T-helper 2 cell (primary cell): ENCODE results near the gene SULT1A3.
"Not testable (repeated sequence)": the region's sequence is repeated elsewhere in the genome, so short reads cannot be mapped to it uniquely, and the experiment has no call there.

Experiments used
- DNase-seq, 5 experiments: peaks; one replicate each; pipeline versions ENCODE4 v3.0.0 to v3.0.0-alpha.2; 2012 to 2022

Gene SULT1A3

DNA sequence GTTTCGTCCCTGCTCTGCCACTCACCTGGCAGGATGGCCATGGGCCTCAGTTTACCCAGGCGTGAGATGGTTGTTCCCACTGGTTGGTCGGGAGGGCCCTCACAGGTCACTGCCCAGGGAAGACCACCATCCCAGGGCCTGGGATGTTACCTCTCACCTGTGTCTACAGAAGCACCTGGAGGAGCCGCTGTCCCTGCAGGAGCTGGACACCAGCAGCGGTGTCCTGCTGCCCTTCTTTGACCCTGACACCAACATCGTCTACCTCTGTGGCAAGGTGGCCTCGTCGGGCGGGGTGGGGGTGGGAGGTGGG is 11.5 kb upstream of the SULT1A3 start:
- DNase-seq, result no peak

DNA sequence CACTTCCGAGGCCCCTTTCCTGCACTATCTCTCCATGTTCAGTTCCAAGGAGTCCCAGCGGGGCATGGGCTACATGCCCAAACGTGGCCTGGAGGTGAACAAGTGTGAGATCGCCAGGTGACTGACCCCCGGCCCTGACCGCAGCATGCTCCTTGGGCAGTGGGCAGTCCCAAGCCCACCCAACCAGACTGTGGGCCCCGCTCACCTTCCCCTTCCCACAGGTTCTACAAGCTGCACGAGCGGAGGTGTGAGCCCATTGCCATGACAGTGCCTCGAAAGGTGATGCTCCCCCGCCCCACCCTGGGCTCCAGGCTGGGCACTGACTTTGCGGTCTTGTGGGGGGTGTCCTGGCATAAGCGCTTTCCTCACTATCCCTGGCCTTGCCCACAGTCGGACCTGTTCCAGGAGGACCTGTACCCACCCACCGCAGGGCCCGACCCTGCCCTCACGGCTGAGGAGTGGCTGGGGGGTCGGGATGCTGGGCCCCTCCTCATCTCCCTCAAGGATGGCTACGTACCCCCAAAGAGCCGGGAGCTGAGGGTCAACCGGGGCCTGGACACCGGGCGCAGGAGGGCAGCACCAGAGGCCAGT is 11.0 kb upstream of the SULT1A3 start:
- DNase-seq, result peak in 1 of 5 experiments; percentile 8

DNA sequence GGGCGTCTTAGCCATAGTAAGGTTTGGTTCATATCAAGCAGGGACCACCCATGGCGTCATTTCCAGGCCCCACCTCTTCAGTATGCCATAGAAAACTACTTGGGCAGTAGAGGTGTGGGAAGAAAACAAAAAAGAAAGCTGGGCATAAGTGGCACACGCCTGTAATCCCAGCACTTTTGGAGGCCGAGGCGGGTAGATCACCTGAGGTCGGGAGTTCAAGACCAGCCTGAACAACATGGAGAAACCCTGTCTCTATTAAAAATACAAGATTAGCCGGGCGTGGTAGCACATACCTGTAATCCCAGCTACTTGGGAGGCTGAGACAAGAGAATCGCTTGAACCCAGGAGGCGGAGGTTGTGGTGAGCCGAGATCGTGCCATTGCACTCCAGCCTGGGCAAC is 7.9 kb upstream of the SULT1A3 start:
- not testable (repeated sequence) for DNase-seq

DNA sequence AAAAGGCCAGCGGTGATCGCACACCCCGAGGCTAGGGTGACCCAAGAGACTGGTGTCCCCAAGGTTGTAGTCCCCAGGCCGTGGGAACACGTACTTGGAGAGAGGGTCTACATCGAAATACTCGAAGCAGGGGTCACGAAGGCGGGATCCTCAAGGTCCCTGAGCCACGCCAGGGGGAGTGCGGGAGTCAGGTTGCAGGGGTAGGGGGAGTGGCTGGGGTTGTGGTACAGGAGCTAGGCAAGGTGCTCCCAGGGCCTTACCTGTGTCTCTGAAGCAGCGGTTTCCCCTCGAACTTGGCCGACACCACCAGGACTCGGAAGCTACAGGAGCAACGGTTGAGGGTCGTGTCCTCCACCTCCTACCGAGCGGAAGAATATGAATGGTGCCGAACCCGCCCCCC is 6.0 kb upstream of the SULT1A3 start:
- not testable (repeated sequence) for DNase-seq

DNA sequence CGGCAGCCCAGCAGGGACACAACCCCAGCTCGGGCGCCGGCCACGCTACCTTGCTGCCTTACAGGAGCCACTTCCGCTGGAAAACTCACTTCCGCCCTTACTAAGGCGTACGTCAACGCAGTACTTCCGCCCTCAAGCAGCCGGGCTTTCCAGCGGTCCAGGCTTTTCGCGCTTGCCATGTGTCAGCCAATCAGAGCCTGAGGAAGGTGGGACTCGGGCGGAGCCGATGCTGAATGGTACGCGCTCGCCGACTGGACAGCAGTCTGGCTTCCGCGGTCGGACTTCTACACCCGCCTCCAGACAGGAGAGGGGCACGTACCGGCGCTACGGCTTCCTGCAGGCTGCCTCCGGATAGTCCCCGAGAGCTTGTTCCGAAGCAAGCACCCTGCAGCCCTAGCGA is 5.4 kb upstream of the SULT1A3 start, which contains the start of the genes BOLA2B and SLX1A:
Gene BOLA2B (minus strand): TSS at position 52 of the 400 bp plus-strand sequence. CDS start 71 bp downstream, outside the sequence.
Gene SLX1A (plus strand): TSS at position 261 of the 400 bp plus-strand sequence. CDS start 210 bp downstream, outside the sequence.
- DNase-seq, result not testable (repeated sequence)

DNA sequence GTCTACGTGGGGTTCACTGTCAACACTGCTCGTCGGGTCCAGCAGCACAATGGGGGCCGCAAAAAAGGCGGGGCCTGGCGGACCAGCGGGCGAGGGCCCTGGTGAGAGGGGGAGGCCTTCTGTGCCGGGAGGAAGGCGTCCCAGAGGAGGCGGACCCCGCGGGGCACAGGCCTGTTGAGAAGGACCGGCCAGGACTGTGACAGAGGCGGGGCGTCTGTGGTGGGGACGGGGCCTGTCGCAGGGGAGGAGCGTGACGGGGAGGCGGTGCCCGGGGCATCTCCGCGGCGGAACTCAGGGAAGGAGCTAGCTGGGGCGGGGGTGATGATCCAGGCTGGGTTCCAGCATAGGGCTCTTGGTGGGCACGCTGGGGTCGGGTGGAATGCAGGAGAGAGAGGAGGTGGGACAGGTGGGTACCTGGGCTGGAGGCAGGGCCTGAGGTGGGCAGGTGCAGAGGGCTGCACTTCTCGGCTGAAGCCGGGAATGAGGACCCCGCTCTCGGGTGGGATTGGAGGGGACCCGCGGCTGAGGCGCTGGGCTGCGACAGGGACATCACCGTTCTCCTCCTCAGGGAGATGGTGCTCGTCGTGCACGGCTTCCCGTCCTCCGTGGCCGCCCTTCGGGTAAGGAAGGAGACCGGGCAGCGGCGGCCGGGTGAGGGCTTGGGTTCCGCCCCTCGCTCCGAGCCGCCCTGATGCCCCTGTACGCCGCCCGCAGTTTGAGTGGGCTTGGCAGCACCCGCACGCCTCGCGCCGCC is 4.7 kb upstream of the SULT1A3 start:
- peak in 1 of 5 experiments; percentile 9 for DNase-seq

DNA sequence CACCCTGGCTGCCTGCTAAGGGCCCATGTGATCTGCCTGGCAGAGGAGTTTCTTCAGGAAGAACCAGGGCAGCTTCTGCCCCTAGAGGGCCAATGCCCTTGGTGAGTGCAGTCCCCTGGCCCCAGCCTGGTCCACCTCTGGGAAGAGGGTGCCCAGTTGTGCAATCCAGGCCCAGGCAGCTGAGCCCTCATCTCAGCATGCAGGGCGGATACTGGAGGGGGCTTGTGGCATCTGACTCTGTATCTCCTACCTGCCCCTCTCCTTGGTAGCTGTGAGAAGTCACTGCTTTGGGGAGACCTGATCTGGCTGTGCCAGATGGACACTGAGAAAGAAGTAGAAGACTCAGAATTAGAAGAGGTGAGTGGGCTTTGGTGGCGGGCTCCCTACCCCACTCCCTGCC is 2.1 kb upstream of the SULT1A3 start:
- not testable (repeated sequence) for DNase-seq

DNA sequence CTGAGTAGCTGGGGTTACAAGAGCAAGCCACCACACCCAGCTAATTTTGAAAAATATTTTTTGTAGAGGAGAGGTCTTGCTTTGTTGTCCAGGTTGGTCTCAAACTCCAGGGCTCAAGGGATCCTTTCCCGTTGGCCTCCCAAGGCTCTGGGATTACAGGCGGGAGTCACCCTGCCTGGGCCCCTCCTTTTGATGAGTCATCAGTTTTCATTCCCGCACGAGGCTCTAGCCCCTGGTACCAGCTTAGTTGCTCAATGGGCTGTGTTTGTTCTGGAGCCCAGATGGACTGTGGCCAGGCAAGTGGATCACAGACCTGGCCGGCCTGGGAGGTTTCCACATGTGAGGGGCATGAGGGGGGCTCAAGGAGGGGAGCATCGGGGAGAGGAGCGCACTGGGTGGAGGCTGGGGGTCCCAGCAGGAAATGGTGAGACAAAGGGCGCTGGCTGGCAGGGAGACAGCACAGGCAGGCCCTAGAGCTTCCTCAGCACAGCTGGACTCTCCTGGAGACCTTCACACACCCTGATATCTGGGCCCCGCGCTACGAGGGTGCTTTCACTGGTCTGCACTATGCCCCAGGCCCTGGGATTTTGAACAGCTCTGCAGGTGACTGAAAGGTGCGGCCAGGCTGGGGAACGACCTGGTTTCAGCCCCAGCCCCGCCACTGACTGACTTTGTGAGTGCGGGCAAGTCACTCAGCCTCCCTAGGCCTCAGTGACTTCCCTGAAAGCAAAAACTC is 721 bp downstream of the SULT1A3 start:
- not testable (repeated sequence) for DNase-seq

DNA sequence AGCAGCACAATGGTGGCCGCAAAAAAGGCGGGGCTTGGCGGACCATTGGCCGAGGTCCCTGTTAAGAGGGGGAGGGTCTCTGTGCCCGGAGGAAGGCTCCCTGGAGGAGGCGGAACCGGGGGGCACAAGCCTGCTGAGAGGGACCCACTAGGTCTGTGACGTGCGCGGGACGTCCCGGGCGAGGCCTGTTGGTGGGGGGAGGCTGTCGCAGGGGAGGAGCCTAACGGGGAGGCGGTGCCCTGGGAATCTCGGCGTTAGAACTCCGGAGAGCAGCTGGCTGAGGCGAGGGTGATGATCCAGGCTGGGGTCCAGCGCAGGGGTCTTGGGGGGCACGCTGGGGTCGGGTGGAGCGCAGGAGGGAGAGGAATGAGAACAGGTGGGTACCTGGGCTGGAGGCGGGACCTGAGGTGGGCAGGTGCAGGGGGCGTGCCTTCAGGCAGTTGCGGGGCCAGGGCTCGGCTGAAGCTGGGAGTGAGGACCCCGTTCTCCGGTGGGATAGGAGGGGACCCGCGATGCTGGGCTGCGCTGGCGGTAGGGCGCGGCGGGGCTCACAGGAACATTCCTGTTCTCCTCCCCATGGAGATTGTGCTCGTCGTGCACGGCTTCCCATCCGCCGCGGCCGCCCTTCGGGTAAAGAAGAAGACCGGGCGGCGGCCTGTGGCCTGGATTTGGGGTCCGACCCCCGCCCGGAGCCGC is 6.6 kb downstream of the SULT1A3 start:
- not testable (repeated sequence) for DNase-seq

DNA sequence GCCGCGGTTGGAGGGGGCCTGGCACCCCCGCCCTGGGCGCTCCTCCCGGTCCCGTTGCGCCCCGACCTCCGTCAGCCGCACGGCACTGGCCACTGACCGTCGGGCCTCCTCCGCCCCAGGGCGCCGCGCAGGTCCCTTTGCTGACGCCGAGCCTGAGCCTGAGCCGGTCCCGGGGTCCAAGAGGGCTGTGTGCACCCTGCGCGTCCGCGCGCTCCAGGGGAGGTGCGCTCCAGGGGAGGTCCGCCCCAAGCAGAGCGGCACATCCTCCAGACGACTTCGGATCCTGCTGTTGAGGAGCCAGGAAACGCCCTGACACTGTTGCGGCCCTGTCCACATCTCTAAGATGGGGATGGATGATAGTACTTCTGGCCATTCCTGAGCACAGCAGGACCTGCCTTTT is 7.2 kb downstream of the SULT1A3 start:
- not testable (repeated sequence) for DNase-seq

DNA sequence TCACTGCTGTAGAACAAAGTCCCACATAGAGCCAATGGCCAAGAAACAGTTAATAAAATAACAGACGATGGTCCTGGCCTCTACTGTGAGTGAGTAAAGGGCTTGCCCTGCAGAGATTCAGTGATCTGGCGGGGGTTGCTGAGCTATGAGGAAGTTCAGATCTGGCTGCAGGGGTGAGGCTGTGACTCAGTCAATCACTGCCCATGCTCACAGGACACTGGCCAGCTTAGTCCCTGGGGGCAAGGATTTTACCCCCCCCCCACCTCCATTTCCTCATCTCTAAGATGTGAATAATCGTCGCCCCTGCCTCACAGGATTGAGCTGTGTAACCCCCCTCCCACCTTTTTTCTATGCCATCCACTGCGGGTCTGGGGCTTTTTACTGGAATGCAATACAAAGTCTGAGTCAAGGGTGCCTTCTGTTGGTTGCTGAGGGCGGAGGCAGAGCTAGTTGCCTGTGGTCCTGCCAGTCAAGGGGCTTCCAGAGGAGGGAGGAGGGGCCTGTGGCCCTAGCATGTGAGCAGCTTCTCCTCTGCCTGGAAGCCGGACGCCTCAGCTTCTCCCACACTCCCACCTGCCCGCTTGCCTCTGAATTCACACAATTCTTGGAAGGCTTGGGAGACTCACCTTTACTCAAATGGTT is 8.1 kb downstream of the SULT1A3 start:
- DNase-seq, result not testable (repeated sequence)

DNA sequence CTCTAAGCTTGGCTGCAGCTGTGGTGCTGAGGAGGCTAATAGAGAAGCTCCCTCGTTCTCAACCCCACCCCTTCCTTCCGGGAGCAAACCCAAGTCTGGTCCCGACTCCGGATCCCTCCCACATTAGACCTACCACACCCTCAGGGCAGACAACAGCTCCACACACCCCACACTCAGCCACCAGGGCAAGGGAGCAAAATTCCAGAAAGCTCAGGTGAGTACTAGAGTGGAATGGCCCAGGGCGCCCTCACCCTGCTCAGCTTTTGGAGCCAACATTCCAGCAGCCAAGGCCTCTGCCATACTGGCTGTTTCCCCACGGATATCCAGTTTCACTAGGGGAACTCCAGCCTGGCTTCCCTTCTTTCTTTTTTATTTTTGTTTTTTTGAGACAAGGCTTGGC is 10.0 kb downstream of the SULT1A3 start:
- peak in 3 of 5 experiments; percentile 5 to 52 (median 7) for DNase-seq

DNA sequence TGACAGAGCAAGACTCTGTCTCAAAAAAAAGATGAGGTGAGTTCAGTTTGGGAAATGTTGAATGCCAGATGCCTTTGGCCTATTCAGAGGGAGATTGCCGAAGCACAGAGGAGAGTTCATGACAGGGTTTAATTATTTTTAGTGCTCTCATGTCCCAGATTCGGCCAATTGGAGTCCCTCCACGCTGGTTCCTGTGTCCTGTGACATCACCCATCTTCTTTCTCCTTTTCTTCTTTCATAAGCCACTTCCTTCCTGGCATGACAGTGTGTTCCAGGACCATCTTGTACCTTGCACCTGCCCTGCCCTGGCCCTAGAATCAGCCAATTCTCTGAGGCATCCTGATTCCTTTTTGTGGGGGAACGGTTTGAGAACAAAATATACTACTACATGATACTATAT is 12.4 kb downstream of the SULT1A3 start:
- DNase-seq, result not testable (repeated sequence)

DNA sequence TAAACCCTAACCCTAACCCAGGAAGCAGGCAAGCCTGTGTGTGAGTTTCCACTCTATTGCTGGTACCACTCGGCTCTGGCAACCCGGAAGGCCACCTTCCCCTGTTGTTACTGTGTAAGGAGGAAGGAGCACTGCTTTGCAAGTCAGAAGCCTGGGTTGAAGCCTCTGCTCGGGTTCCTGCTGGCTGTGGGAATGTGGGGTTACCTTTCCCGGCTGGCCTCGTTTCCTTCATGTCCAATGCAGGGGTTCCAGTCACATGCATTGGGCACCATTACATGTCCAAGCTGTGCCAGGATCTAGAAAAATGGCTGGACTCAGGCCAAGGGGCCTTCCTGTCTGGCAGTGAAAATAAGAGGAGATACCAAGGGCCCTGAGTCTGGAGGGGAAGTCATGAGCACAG is 18.0 kb downstream of the SULT1A3 start:
- peak in 1 of 5 experiments; percentile 0 for DNase-seq

DNA sequence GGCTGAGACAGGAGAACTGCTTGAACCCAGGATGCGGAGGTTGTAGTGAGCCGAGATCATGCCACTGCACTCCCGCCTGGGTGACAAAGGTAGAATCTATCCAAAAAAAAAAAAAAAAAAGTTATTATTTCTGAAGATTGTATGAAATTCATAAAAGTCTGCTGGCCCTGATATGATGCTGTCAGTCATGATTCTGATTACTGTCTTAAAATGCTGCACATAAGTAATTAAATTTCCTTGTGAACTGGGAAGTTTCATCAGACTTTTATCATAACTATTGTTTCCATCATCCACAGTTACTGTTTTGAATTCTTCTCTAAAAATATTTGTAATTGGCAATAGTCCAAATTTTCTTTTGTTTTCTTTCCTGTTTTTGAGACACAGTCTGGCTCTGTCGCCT is 49.3 kb downstream of the SULT1A3 start, which contains the start of gene NPIPB13:
Gene NPIPB13 (minus strand): TSS at position 101 of the 400 bp plus-strand sequence. CDS start 2,906 bp downstream, outside the sequence.
- not testable (repeated sequence) for DNase-seq
